ACHN (cell line): ENCODE data around the gene MEF2C.
A peak's percentile ranks its signal among the peaks of the same experiment; 100 is the strongest.

Source experiments
- DNase-seq: peaks from one replicate; pipeline ENCODE4 v3.0.0-alpha.2; 2015
- in situ Hi-C: cut with HindIII; loops from 2 replicates; pipeline ENCODE4 v1.10.0; 2017; ENCODE audit warnings: low sequenced_read_pairs, low pct_ligation_motif_present, low pct_unique_long_range_greater_than_20kb

Gene MEF2C

GRCh38 chr5:88890070-88890781 lies 7.2 kb upstream of the MEF2C start:
- in situ Hi-C loops, result no loop called here

GRCh38 chr5:88889189-88890069 lies 6.4 kb upstream of the MEF2C start:
- in situ Hi-C loops, result no loop called here
- no peak for DNase-seq

More at GRCh38 chr5:88890070-88890781, 7.2 kb upstream of the MEF2C start:
- DNase-seq, result no peak

GRCh38 chr5:88888848-88889188 lies 5.8 kb upstream of the MEF2C start:
- DNase-seq, result no peak
- in situ Hi-C loops, result no loop called here

GRCh38 chr5:88888291-88888690 lies 5.3 kb upstream of the MEF2C start:
- DNase-seq, result no peak
- in situ Hi-C loops, result no loop called here

- DNase-seq, result no peak
- in situ Hi-C loops, result no loop called here
Measured at GRCh38 chr5:88887342-88887741, 4.4 kb upstream of the MEF2C start.

- no peak for DNase-seq
- in situ Hi-C loops, result no loop called here
Measured at GRCh38 chr5:88886746-88887341, 3.9 kb upstream of the MEF2C start.

GRCh38 chr5:88886252-88886651 lies 3.3 kb upstream of the MEF2C start:
- in situ Hi-C loops, result no loop called here
- DNase-seq, result no peak

- in situ Hi-C loops, result no loop called here
Measured at GRCh38 chr5:88885002-88885401, 2.0 kb upstream of the MEF2C start.

GRCh38 chr5:88884608-88884877 lies 1.6 kb upstream of the MEF2C start:
- no peak for DNase-seq
- in situ Hi-C loops, result no loop called here

More at GRCh38 chr5:88885002-88885401, 2.0 kb upstream of the MEF2C start:
- no peak for DNase-seq

GRCh38 chr5:88883836-88884607 lies 1.0 kb upstream of the MEF2C start:
- in situ Hi-C loops, result no loop called here
- DNase-seq, result peak; percentile 61

- in situ Hi-C loops, result no loop called here
- peak; percentile 4 for DNase-seq
Measured at GRCh38 chr5:88882276-88883038, 527 bp downstream of the MEF2C start.

GRCh38 chr5:88881571-88881971 lies 1.4 kb downstream of the MEF2C start:
- in situ Hi-C loops, result no loop called here
- peak; percentile 5 for DNase-seq

- in situ Hi-C loops, result no loop called here
- DNase-seq, result no peak
Measured at GRCh38 chr5:88880201-88880600, 2.8 kb downstream of the MEF2C start.

- no peak for DNase-seq
- in situ Hi-C loops, result no loop called here
Measured at GRCh38 chr5:88879724-88880123, 3.3 kb downstream of the MEF2C start.

- DNase-seq, result peak; percentile 22
- in situ Hi-C loops, result no loop called here
Measured at GRCh38 chr5:88878976-88879375, 4.0 kb downstream of the MEF2C start.

GRCh38 chr5:88877826-88878225 lies 5.2 kb downstream of the MEF2C start:
- DNase-seq, result no peak
- in situ Hi-C loops, result no loop called here

- in situ Hi-C loops, result no loop called here
- DNase-seq, result no peak
Measured at GRCh38 chr5:88876714-88877113, 6.3 kb downstream of the MEF2C start.
